Right cardiac atrium (tissue), 5 donors: Measurements from ENCODE around the gene CYB561. TPM values are rescaled to one million over a fixed set of nuclear protein-coding genes. Genes with fewer than 3 reads are reported as not detected.

Source experiments
- ATAC-seq, 2 donors: fragments of 200-7000 bp; cut with Tn5 transposase; one replicate each; pipeline versions ENCODE4 v1.8.0 to v1.9.1; 2020; ENCODE audit warnings: moderate library complexity in 2 of 2, mild to moderate bottlenecking in 1 of 2
- DNase-seq, 3 donors: peaks; one replicate each; pipeline ENCODE4 v3.0.0-alpha.2; 2020
- H3K27ac ChIP-seq: one replicate; pipeline ENCODE4 v1.5.1; 2013; ENCODE audit warnings: mild to moderate bottlenecking, low read length, control low read depth, moderate library complexity
- H3K27me3 ChIP-seq: one replicate; pipeline ENCODE4 v1.6.1; 2013; ENCODE audit not compliant: control insufficient read depth, insufficient read depth
- H3K4me1 ChIP-seq: one replicate; pipeline ENCODE4 v1.6.1; 2013; ENCODE audit warnings: low read length; ENCODE audit not compliant: control insufficient read depth, insufficient read depth
- H3K4me3 ChIP-seq: one replicate; pipeline ENCODE4 v1.5.1; 2013; ENCODE audit warnings: low read length, control low read depth
- H3K9me3 ChIP-seq: one replicate; pipeline ENCODE4 v1.6.1; 2013; ENCODE audit warnings: low read length; ENCODE audit not compliant: control insufficient read depth
- WGBS: extraction: QIAGEN DNeasy Blood & Tissue Kit; methylation state at CpG from one replicate; pipeline ENCODE4 v1.1.7; 2013; 5-methylcytosine and 5-hydroxymethylcytosine counted together
- intact Hi-C, 4 donors: fragments of 100-400 bp; cut with DNase I; formaldehyde crosslinking; loops; one replicate each; pipeline versions ENCODE4 v1.11.0 to v1.14.0; 2022 to 2023
- polyA plus RNA-seq: library from polyadenylated mRNA; stranded (reverse); fragments of 200-250 nt; gene quantifications from one replicate; pipeline ENCODE4 v1.2.3, GENCODE V29; 2013
- total RNA-seq, 4 donors: library from RNA; stranded (reverse); fragmentation: NEBNext Ultra II Directional; extraction: Animal tissue kit (Norgen Biotek cat#: 25700); gene quantifications; one replicate each; pipeline ENCODE4 v1.2.1, GENCODE V29; 2021
- donor health status: healthy with polysubstance abuse.
- donor health status: DM: no; HTN: yes; CAD: no.
- donor health status: DM: no; HTN: no; CAD: no.
- donor health status: DM: no; HTN: yes; CAD: no; lungs with severe emphysema.
- donor health status: DM: yes; HTN: yes; CAD: no.

CYB561 gene
- total and polyA plus RNA-seq, 5 donors, result 19.2 to 26.5 (median 22.3) TPM

DNA sequence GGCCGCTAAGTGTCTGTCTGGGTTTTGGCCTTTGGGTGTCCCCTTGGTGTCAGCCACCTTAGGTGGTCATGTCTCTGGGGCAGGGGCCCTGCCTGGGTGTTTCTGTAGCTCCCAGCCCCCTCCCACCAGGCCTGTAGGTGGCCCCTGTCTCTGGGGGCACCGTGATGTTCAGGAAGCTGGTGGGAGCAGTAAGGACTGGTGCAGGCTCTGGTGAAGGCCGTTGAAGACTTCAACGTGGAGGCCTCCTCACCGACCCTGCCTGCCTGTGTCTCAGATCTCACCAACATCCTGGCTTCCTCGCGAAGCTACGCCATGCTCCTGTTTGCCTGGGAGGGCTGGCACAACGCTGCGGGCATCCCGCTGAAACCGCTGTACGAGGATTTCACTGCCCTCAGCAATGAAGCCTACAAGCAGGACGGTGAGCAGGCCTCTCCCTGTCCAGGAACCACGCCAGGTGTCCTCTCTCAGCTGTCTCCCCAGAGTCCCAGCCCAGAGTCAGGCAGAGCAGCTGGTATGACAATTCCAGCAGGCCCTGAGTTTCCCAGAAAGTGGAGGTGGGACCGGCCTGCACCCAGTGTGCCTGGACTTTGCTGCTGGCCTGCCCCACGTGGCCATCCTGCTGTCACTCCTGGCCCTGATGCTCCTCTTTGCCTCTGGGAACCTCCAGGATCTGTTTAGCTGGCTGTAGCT, 33.5 kb upstream of the CYB561 start:
- DNase-seq (peak in 1 of 3 donors; percentile 38), ATAC-seq (no peak)
- peaks cover 13% of the 10 kb centered on the region for H3K4me1 ChIP-seq
- no peak overlapping the region for H3K4me3 ChIP-seq
- intact Hi-C loops, result loop anchor here (2.0 to 10.0 kb wide), 5 partner anchors 37 to 55 kb away; no protein-coding TSS in a partner anchor
- H3K9me3 ChIP-seq, result no peaks in the 10 kb centered on the region
- no peak overlapping the region for H3K27ac ChIP-seq
- H3K27me3 ChIP-seq, result no peaks in the 10 kb centered on the region
- WGBS, result 86% methylated on average over 17 of the region's 17 CpGs

GRCh38 chr17:63478814-63479494, 32.8 kb upstream of the CYB561 start:
- Histone ChIP-seq H3K27ac (no peak overlapping the region), H3K9me3 (no peaks in the 10 kb centered on the region), H3K4me3 (no peak overlapping the region), H3K27me3 (no peaks in the 10 kb centered on the region), H3K4me1 (peaks cover 13% of the 10 kb centered on the region)
- DNase-seq (peak; percentile 85 to 92 (median 90)), ATAC-seq (peak; percentile 82 to 85)
- WGBS, result 49% methylated on average over 16 of the region's 16 CpGs
- intact Hi-C loops, result loop anchor here (2.0 to 10.0 kb wide), 5 partner anchors 37 to 54 kb away; no protein-coding TSS in a partner anchor

DNA sequence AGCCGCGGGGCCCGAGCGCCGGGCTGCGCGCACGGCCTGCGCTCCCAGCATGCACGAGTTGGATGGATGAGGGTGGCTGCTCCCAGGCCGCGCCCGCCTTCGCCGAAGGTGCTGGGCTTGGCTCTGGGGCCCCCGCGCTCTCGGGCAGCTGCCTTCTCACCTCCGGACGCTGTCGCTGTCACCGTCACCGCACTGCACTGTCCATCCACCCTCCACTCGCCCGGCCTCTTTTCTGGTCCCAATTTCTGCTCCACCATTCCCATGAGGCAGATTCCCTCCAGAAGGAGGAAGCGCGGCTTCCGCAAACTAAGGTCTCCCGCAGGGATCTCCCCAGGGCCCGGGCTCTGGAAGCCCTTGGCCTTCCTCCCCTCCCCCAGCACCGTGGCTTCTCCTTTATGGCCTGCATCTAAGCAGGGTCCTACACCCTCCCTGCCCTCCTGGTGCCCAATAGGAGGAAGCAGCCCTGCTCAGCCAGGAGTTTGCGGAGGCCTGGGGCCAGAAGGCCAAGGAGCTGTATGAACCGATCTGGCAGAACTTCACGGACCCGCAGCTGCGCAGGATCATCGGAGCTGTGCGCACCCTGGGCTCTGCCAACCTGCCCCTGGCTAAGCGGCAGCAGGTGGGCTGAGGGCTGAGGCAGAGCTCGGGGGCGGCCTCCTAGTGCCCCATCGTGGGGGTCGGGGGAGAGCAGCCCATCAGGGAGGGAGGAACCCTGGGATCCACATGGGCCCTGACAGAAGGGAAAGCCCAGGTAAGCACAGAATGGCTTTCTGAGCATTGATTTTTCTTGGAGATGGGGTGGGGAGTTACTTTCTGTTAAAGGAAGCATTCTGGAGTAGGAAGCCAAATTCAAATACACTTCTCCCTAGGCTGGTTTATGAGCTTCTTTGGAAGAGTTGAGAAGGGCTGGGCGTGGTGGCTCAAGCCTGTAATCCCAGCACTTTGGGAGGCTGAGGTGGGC, 31.7 kb upstream of the CYB561 start:
- ATAC-seq (no peak), DNase-seq (peak in 2 of 3 donors; percentile 59 to 60)
- peak overlapping the region; percentile 72 for H3K4me3 ChIP-seq
- no peaks in the 10 kb centered on the region for H3K9me3 ChIP-seq
- intact Hi-C loops, result loop anchor here (2.0 to 10.0 kb wide), 5 partner anchors 35 to 53 kb away; no protein-coding TSS in a partner anchor
- 12% methylated on average over 44 of the region's 44 CpGs for WGBS
- H3K27me3 ChIP-seq, result no peaks in the 10 kb centered on the region
- H3K27ac ChIP-seq, result no peak overlapping the region
- peaks cover 13% of the 10 kb centered on the region for H3K4me1 ChIP-seq

- DNase-seq (peak; percentile 42 to 70 (median 66)), ATAC-seq (peak; percentile 9 to 29)
- under 1% methylated on average over 78 of the region's 78 CpGs for WGBS
- no peak within 1 kb of the TSS for H3K27ac ChIP-seq
- no peaks in the 10 kb centered on the region for H3K27me3 ChIP-seq
- intact Hi-C loops, result loop anchor here in 2 of 4 donors (5.0 to 10.0 kb wide), 3 partner anchors 35 to 52 kb away; no protein-coding TSS in a partner anchor
- no peaks in the 10 kb centered on the region for H3K9me3 ChIP-seq
- peaks cover 13% of the 10 kb centered on the region for H3K4me1 ChIP-seq
- peak within 1 kb of the TSS; percentile 72 for H3K4me3 ChIP-seq
These were observed 30.9 kb upstream of the CYB561 start, which contains the start of gene ACE for GRCh38 chr17:63476854-63477479. Gene ACE (plus strand): TSS chr17:63477061. CDS start chr17:63477095, 34 bp downstream.

GRCh38 chr17:63476459-63476853, 30.4 kb upstream of the CYB561 start:
- no peak overlapping the region for H3K27ac ChIP-seq
- ATAC-seq, result peak; percentile 3 to 26
- intact Hi-C loops, result loop anchor here in 2 of 4 donors (5.0 to 10.0 kb wide), 3 partner anchors 34 to 52 kb away; no protein-coding TSS in a partner anchor
- DNase-seq, result peak; percentile 31 to 70 (median 51)
- H3K9me3 ChIP-seq, result no peaks in the 10 kb centered on the region
- 3% methylated on average over 36 of the region's 36 CpGs for WGBS
- peak overlapping the region; percentile 72 for H3K4me3 ChIP-seq
- H3K4me1 ChIP-seq, result peaks cover 13% of the 10 kb centered on the region
- no peaks in the 10 kb centered on the region for H3K27me3 ChIP-seq

GRCh38 chr17:63475491-63476412, 29.6 kb upstream of the CYB561 start:
- Histone ChIP-seq H3K9me3 (no peaks in the 10 kb centered on the region), H3K4me3 (no peak overlapping the region), H3K27me3 (no peaks in the 10 kb centered on the region), H3K27ac (peak overlapping the region; percentile 9), H3K4me1 (peaks cover 13% of the 10 kb centered on the region)
- ATAC-seq (no peak), DNase-seq (peak in 2 of 3 donors; percentile 44 to 52)
- intact Hi-C loops, result loop anchor here in 2 of 4 donors (5.0 to 10.0 kb wide), 3 partner anchors 33 to 51 kb away; no protein-coding TSS in a partner anchor
- WGBS, result 55% methylated on average over 28 of the region's 28 CpGs

GRCh38 chr17:63474586-63475460, 28.7 kb upstream of the CYB561 start:
- no peaks in the 10 kb centered on the region for H3K27me3 ChIP-seq
- intact Hi-C loops, result loop anchor here in 2 of 4 donors (5.0 to 10.0 kb wide), 3 partner anchors 33 to 50 kb away; no protein-coding TSS in a partner anchor
- H3K4me3 ChIP-seq, result no peak overlapping the region
- ATAC-seq (no peak), DNase-seq (peak in 2 of 3 donors; percentile 14 to 16)
- H3K27ac ChIP-seq, result peak overlapping the region; percentile 25
- H3K9me3 ChIP-seq, result no peaks in the 10 kb centered on the region
- 62% methylated on average over 10 of the region's 10 CpGs for WGBS
- H3K4me1 ChIP-seq, result peaks cover 13% of the 10 kb centered on the region

GRCh38 chr17:63474174-63474573, 28.1 kb upstream of the CYB561 start:
- peak; percentile 26 to 37 for ATAC-seq

More at GRCh38 chr17:63474174-63474573, 28.1 kb upstream of the CYB561 start:
- H3K4me3 ChIP-seq, result no peak overlapping the region
- H3K27ac ChIP-seq, result no peak overlapping the region
- H3K9me3 ChIP-seq, result no peaks in the 10 kb centered on the region
- intact Hi-C loops, result loop anchor here in 1 of 4 donors (10.0 kb wide), 1 partner anchor 49 kb away; no protein-coding TSS in a partner anchor
- peaks cover 13% of the 10 kb centered on the region for H3K4me1 ChIP-seq
- peak in 2 of 3 donors; percentile 53 to 69 for DNase-seq
- no peaks in the 10 kb centered on the region for H3K27me3 ChIP-seq
- WGBS, result 16% methylated on average over 3 of the region's 3 CpGs
